Measurements from ENCODE around the gene RGSL1.

Gene RGSL1

DNA sequence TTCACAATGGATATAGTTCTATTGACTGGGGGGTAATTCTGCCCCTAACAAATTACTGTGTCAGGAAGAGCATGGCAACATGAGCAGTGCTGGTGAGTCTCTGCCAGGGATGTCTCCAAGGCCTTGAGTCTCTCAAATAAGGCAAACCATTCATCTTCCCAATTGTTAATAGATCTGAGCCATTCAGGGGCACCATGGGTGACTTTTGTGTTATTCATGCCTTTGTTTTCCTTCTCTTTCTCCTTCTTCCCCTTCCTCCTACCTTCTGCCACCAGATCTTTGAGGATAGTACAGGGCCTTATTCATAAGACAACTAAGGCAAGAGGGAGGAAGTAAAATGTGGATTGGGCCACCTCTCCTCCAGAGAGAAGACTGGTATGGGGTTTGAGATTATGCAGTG, at the start of gene RGSL1:
Gene RGSL1 (plus strand): TSS at position 60 of the 400 bp plus-strand sequence. CDS start 20 bp downstream, at position 80.
- no peak for DNase-seq (ENCODE audit: low read depth in 2 of 2)

DNA sequence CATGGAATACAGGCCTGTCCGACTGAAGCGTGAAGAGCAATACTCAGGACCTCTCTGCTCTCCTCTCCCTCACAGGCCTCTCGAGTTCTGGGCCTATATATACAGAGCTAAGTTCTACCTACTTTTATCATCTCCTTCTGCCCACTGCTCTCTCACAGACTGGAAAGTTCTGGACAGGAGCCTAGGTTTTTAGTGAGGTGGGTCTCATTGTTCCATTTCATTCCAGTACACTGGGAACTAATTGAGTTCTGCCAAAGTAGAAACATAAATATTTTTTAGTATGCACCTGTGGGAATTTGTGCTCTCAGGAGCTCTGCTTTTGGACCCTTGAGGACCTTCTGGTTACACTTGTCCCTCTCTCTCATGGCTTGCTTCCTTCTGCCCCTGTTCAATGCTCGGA, 49.4 kb upstream of the RGSL1 start, which contains the start of gene TEDDM1:
Gene TEDDM1 (minus strand): TSS at position 101 of the 400 bp plus-strand sequence. CDS start 182 bp downstream, outside the sequence.
- no peak for DNase-seq (ENCODE audit: low read depth in 2 of 2)

DNA sequence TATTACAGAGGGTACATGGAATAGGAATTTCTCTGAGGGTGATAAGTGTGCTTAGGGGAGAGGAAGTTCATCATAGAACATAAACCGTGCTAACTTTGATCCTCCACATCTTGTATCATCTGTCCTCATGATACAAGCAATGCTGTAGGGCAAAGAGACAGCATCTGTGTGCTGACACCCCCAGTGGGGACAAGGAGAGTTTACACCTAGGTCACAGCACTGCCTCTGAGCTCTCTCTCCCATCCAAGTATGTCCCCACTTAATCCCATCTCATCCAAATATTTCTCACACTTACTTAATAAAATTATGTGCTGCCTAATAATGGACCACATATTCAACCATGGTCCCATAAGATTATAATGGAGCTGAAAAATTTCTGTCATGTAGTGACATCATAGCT, 45.2 kb upstream of the RGSL1 start:
- DNase-seq (ENCODE audit: low read depth in 2 of 2) = no peak

DNA sequence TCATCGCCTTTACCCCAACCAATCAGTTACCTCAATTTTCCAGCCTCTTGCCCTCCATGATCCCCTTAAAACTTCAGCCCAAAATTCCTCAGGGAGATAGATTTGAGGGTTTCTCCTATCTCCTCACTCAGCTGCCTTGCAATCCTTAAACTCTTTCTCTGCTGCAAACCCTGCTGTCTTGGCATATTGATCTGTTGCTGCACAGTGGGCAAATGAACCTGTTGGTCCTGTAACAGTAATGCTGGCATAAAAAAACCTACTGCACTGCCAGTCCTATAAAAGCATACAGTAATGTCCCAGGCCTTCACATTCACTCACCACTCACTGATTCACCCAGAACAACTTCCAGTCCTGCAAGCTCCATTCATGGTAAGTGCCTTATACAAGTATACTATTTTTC, 44.4 kb upstream of the RGSL1 start:
- no peak for DNase-seq (ENCODE audit: low read depth in 2 of 2)

DNA sequence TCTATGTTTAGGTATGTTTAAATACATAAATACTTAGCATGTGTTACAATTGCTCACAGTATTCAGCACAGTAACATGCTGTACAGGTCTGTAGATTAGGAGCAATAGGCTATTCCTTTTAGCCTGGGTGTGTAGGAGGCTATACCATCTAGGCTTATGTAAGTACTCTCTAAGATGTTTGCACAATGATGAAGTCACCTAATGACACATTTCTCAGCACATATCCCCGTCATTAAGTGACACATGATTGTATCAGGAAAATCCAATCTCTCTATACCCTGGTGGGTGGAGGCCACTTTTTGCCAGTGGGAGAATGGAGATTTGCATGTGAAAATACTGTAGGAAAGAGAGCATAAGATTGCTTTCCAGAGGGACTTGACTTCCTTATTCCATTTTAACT, 43.9 kb upstream of the RGSL1 start:
- DNase-seq (ENCODE audit: low read depth in 2 of 2) = no peak

DNA sequence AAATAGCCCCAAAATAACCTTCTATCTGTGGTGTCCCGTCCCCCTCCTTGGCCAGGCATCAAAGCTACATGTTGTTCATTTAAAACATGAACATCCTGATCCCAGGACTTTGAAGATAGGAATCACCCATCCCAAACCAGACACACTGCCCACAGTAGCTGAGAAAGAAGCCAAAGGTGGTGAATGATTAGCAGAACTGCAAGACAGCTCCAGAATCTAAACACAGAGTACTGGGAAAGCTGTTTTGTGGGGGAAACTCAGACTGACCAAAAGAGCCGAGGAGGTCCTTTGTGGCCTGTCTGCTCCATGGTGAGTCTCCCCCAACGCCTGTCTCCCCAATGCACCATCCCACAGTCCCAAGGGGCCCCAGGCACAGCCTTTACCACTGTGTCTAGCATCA, 42.2 kb upstream of the RGSL1 start:
- DNase-seq (ENCODE audit: low read depth in 2 of 2) = no peak

DNA sequence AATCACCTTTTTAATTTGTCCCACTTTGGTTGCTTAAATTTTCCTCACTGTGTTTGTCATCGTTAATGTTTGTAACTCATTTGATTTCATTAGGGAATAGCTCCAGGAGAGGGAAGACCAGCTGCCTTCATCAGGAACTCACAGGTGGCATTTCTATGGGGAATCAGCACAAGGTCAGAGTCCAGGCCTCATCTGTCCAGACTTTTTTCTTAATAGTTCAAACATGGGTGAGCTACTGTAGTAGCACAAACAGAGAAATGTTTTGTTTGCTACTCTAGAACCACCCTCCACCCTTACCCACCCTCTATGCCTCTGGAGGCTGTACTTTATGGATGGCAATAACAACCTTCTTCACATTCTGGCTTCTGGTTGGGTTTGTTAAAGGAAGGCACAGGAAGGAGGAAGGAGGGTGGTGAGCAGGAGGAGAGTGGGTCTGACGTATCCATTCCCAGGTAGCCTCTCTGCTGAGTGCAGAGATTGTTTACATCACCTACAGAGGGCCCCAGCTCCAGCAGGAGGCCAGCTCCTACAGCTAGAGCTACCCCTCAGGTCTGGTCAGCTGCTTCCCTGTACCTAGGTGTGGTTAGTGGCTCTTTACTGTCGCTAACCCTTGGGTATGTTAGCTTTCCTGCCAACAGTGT, 41.4 kb upstream of the RGSL1 start:
- no peak for DNase-seq (ENCODE audit: low read depth in 2 of 2)

DNA sequence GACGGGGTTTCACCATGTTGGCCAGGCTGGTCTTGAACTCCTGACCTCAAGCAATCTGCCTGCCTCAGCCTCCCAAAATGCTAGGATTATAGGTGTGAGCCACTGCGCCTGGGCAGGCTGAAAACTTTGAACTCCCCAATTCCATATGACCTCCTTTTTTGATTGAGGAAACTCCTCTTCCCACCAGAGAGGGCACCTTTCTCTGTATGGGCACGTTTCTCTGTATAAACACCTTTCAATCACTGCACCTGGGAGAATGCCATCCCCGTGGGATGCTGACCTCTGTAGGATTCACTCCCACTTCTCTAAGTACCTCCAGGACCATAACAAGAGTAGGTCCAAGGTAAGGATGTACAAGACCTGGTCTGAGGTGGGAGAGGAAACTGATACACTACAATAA, 39.8 kb upstream of the RGSL1 start:
- no peak for DNase-seq (ENCODE audit: low read depth in 2 of 2)

DNA sequence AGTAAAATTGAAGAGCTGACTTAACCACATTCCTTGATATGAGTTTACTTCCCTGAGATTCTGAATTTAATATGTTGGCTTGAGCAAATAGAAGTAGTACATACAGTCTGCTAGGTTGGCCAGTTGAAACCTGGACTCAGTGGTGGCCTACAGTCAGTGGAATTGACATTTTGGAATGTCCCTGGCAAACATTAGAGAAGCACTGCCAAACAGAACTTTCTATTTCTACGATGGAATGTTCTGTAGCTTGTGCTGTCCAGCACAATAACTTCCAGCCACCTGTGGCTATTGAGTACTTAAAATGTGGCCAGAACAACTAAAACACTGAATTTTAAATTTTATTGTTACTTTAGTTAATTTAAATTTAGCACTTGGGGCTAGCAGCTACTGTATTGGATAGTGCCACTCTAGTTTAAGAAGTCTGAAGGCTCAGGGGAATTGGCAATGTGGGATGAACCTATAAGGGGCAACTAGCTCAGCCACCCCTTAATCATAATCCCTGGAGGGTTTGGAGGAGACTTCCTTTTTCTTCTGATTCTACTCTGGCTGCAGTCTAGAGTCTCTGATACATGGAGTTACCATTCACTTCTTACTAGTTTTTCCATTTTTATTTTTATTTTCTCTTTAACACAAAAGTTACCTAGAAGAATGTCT, 39.2 kb upstream of the RGSL1 start:
- DNase-seq (ENCODE audit: low read depth in 2 of 2) = no peak

DNA sequence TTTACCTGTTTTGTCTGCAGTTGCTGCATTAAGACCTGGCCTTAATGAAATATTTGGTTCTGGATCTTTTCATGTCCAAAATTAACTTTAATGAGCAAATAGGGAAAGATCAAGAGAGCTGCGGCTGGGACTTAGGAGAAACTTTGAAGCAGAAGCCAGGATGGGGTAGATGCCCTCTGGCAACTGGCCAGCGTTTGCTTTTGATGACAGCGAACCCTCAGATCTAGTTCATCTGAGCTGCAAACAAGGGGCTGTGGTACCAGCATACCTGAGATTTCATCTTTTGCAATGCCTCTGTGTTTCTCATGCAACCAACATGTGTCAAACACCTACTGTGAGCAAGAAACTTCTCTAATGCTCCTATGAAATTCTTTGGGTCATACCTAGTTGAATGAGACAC, 36.5 kb upstream of the RGSL1 start:
- DNase-seq (ENCODE audit: low read depth in 2 of 2) = no peak

DNA sequence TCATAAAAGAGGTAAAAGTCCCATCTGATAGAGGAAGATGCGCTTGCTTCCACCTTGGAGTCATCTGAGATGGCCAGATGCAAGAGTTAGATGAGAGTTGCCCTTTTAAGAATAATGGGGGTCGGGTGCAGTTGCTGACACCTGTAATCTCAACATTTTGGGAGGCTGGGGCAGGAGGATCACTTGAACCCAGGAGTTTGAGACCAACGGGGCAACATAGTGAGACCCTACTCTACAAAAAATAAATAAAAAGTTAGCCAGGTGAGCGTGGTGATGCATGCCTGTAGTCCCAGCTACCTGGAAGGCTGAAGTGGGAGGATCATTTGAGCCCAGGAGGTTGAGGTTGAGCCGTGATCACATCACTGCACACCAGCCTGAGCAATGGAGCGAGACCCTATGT, 36.0 kb upstream of the RGSL1 start:
- DNase-seq (ENCODE audit: low read depth in 2 of 2) = no peak

DNA sequence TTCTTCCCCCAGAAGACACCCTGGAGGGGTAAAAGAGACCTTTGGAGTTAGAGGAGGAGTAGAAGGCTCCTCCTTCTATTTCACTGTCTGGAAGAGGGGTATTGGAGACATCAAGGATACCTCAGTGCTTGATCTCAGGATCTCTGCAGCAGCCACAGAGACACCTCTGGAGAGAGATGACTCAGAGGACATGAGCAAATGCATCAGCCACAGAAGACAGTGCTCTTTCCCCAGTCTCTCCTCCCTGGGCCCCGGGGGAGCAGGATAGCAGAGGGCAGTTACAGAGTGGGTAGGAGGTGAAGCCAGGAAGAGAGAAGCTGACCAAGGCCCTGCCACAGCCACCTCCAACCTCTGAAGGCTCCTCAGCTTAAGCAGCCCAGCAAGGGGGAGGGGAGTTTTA, 34.2 kb upstream of the RGSL1 start:
- DNase-seq (ENCODE audit: low read depth in 2 of 2) = no peak

DNA sequence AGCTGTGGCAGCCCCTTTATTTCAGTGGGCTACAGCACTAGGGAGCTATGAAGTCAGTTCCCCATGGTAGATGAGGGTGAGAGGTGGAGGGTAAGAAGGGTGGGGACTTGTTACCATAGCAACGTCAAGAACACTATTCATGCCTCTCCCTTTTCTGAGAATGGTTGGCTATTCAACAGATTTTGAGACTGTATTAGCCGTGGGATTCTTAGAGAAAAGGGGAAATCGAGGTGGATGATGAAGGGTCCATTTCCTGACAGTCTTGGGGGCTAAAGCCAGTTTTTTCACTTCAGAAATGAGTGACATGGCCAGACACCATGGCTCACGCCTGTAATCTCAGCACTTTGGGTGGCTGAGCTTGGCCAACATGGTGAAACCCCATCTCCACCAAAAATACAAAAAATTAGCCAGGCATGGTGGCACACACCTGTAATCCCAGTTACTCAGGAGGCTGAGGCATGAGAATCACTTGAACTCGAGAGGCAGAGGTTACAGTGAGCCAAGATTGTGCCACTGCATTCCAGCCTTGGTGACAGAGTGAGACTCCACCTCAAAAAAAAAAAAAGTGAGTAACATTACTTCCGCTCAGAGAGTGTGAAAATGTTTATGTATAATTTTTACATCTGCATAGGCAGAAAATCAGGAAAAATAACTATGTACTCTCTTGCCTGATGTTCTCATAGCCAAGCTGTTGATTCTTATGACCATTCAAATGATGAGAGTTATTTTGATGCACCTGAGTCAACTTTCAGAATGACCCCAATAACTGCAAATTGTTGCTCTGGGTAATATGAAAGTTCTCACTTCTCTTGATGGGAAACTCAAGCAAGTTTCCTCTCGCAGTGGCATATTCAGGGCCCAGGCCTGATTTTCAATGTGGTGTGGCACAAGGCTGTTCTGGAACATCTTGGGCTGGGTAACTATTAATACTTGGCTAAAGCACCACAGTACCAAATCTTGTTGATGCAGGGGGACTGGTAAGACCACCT, 23.2 kb upstream of the RGSL1 start:
- no peak for DNase-seq (ENCODE audit: low read depth in 2 of 2)

DNA sequence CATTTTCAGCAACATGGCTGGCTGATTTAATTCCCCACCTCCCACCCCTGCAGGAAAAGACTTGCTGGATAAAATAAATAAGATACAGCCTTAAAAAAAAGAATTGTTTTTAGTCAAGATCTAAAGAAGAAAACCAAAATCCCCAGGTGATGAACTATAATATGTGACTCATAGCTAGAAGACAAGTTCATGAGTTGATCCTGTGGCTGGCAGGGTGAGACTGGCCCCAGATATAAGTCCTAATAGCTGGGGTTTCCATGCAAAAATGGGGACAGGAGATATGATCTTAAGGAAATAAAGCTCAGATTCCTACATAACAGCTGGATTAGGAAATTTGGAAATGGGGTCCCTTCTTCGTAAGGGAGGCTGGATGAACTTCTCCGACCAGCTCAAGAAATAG, 21.9 kb upstream of the RGSL1 start:
- no peak for DNase-seq (ENCODE audit: low read depth in 2 of 2)

DNA sequence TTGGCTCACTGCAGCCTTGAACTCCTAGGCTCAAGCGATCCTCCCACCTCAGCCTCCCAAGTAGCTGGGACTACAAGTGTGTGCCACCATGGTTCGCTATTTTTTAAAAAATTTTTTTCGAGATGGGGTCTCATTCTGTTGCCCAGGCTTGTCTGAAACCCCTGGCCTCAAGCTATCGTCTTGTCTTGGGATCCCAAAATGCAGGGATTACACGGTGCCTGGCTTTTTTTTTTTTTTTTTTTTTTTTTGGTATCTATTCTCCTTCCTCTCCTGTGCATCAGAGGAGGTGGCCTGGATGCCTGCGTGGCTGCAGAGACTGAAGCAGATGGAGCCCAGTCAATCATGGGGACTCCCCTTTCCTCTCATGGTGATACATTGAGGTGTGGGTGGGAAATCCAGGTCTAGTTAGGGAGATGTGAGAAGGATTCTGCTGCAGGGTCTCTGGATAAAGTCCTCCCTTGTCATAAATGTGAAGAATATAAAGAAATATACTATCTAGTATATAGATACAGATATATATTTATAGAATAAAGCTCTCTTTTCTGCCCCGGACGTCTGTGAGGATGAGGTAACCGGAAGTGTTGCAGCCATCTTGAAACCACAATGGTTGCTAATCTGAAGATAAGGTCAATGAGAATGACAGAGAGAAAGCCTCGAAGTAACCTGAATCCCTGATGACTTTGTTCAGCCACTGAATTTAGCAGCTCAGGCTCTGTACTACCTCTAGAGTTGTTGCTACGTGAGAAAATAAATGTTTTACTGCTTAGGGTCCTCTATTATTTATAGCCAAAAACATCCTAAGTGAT, 19.5 kb upstream of the RGSL1 start:
- peak in 1 of 2 experiments; percentile 9 for DNase-seq (ENCODE audit: low read depth in 2 of 2)

DNA sequence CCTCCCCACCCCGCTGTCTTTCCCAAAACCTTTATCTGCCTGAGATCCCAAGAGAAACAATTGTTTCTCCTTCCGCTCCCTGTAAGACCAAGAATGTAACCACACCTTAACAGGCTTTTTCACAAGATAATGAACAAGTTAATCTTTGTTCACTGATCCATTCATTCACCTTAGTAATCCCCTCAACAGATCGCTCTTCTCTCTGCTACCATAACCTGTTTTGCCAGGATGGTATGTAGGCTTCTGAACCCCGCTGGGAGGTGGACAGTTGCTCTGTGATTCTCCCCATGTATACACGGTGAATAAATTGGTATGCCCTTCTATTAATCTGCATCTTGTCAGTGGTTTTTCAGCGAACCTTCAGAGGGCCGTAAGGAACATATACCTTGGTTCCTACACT, 18.7 kb upstream of the RGSL1 start:
- no peak for DNase-seq (ENCODE audit: low read depth in 2 of 2)

DNA sequence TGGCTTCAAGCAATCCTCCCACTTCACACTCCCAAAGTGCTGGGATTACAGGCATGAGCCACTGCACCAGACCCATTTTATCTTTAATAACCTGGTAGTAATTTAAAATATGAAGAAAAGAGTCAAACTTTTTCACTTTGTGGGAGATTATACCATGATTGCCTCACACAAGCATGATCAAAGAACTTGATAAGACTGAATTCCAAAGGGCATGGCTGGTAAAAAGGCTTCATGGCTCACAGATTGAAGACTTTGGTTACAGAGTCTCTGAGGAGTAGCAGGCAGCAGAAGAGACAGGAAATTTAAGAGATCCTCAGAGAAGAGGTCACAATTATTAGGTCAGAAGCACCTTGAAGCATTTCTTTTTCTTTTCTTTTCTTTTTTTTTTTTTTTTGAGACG, 16.4 kb upstream of the RGSL1 start:
- DNase-seq (ENCODE audit: low read depth in 2 of 2) = no peak

DNA sequence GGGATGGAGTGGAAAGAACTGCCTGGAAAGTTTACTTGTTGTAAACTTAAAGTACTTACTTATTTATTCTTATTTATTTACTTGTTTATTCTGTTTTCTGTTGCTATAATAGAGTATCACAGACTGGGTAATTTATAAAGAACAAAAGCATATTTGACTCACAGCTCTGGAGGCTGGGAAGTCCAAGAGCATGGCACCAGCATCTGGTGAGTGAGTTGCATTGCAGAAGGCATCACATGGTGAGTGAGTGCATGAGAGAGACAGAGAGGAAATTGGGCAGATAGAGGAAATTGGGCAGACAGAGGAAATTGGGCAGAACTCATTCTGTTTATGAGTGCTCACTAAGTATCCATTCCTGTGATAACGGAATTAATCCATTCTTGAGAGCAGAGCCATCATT, 11.6 kb upstream of the RGSL1 start:
- no peak for DNase-seq (ENCODE audit: low read depth in 2 of 2)

DNA sequence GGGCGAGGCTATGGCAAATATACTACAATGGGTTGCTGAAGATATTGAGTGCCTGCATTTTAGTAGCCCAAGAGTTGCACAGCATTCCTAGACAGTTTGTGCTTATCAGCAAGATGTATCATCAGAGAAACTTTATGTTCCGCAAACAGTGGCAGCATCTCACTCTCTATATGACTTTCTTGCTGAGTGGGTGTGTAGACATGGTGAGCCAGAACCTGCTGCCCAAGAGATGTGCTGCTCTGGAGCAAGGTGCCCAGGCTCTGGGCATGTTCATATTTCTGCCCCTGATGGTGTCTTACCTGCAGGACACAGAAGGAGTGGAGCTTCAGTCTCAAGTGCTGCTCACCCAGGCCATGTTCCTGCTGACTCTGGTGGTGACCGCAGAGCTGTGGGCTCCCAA, 8.2 kb upstream of the RGSL1 start:
- no peak for DNase-seq (ENCODE audit: low read depth in 2 of 2)

DNA sequence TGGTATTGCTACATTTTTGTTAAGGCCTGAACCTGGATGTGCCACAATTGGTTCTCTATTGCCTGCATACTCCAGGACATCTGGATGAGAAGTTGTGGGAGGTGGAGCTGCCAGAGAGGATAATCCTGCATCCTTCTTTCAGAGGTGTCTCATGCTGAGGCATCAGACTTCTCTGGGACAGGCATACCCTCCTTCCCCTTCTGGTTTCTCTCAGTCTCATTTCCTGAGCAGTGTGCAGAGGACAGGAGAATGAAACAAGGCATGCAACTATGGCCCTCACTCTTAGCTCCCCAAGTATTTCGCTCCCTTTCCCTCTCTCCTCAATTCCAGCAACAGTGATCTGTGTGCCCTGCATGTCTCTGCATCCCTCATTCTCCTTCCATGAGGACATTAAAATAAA, 7.6 kb upstream of the RGSL1 start:
- DNase-seq (ENCODE audit: low read depth in 2 of 2) = no peak

DNA sequence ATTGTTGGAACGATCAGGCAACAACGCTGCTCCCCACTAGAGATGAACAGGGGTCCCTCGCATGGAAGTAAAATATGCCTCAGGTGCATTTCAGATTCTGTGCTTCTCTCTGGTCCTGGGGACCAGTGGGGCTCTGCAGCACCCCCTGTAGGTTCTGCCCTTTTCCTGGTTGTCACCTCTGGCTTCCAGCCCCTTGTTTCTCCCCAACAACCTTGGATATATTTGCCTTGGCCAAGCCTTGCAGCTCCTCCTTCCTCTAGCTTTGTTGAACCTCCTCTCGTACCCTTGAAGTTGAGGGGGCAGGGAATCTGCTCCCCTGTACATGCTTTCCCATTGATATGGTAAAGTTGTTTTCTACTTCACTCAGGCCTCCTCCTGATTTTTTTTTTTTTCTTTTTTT, 5.4 kb upstream of the RGSL1 start:
- DNase-seq (ENCODE audit: low read depth in 2 of 2) = no peak

Data from stimulated activated CD4-positive, alpha-beta T cell treated with anti-CD3 and anti-CD28 coated beads, Interleukin-12 subunit alpha, Interleukin-12 subunit beta, amount 100 ng/mL, for 24 hours (primary cell).